ENCODE measurements around the gene CLIP1.

DNA sequence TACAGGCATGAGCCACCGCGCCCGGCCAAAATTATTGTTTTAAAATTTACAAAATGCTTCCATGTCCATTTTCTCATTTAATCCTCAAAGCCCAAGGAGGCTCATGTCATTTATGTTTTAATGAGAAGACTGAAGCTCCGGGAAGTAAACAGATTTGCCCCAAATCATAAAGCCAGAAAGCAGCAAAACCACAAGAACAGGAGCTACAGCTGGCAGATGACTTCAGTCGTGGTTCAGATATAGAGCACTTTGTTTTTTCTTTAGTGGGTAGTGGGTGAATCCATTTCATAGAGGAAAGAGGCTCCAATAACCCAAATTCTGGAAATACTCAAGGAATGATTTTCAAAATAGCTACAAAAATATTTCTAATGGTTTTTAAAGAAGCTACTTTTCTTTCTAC, 110.8 kb downstream of the CLIP1 start:
- TF ChIP-seq, protein P1, sequence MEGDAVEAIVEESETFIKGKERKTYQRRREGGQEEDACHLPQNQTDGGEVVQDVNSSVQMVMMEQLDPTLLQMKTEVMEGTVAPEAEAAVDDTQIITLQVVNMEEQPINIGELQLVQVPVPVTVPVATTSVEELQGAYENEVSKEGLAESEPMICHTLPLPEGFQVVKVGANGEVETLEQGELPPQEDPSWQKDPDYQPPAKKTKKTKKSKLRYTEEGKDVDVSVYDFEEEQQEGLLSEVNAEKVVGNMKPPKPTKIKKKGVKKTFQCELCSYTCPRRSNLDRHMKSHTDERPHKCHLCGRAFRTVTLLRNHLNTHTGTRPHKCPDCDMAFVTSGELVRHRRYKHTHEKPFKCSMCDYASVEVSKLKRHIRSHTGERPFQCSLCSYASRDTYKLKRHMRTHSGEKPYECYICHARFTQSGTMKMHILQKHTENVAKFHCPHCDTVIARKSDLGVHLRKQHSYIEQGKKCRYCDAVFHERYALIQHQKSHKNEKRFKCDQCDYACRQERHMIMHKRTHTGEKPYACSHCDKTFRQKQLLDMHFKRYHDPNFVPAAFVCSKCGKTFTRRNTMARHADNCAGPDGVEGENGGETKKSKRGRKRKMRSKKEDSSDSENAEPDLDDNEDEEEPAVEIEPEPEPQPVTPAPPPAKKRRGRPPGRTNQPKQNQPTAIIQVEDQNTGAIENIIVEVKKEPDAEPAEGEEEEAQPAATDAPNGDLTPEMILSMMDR (IDR thresholded peaks at IDR 0.05), result no peak
- TF ChIP-seq POLR2A (IDR thresholded peaks at IDR 0.05), result no peak

All from Peyer's patch (tissue), 4 donors.